ENCODE data around the gene LPCAT2. TPM values are rescaled to one million over a fixed set of nuclear protein-coding genes. Genes with fewer than 3 reads are reported as not detected.
"Not testable (repeated sequence)": the region's sequence is repeated elsewhere in the genome, so short reads cannot be mapped to it uniquely, and the experiment has no call there.

LPCAT2 gene
- polyA plus RNA-seq, 2 donors, result 3.5 to 5.0 TPM

- peaks cover 0 to 2% of the 10 kb centered on the region in 2 donors for H3K4me1 ChIP-seq (ENCODE audit: control insufficient read depth in 2 of 2, insufficient read depth in 2 of 2, low read length in 1 of 2)
- no peaks in the 10 kb centered on the region for H3K9me3 ChIP-seq (ENCODE audit: control insufficient read depth in 2 of 2, insufficient read depth in 1 of 2, low read depth in 1 of 2, low read length in 1 of 2)
- no peak overlapping the region for H3K27ac ChIP-seq (ENCODE audit: low read depth in 2 of 2, low read length in 1 of 2)
Observed at GRCh38 chr16:55597928-55598327, 89.1 kb downstream of the LPCAT2 start.

GRCh38 chr16:55605754-55606336 is 97.0 kb downstream of the LPCAT2 start:
- H3K4me3 ChIP-seq (ENCODE audit: low read depth in 1 of 2, low read length in 2 of 2), result no peak overlapping the region
- H3K27me3 ChIP-seq (ENCODE audit: control insufficient read depth in 1 of 2, insufficient read depth in 2 of 2, low read length in 2 of 2), result no peaks in the 10 kb centered on the region
- whole genome bisulfite sequencing, 2 donors, result 22 to 29% methylated on average over 4 of the region's 4 CpGs
- H3K36me3 ChIP-seq (ENCODE audit: control insufficient read depth in 2 of 2, insufficient read depth in 2 of 2, low read length in 1 of 2), result no peaks in the 10 kb centered on the region
- H3K9me3 ChIP-seq (ENCODE audit: control insufficient read depth in 2 of 2, insufficient read depth in 1 of 2, low read depth in 1 of 2, low read length in 1 of 2), result no peaks in the 10 kb centered on the region
- no peaks in the 10 kb centered on the region for H3K4me1 ChIP-seq (ENCODE audit: control insufficient read depth in 2 of 2, insufficient read depth in 2 of 2, low read length in 1 of 2)
- no peak overlapping the region for H3K27ac ChIP-seq (ENCODE audit: low read depth in 2 of 2, low read length in 1 of 2)

More at GRCh38 chr16:55597928-55598327, 89.1 kb downstream of the LPCAT2 start:
- Histone ChIP-seq H3K27me3 (ENCODE audit: control insufficient read depth in 1 of 2, insufficient read depth in 2 of 2, low read length in 2 of 2) (no peaks in the 10 kb centered on the region), H3K36me3 (ENCODE audit: control insufficient read depth in 2 of 2, insufficient read depth in 2 of 2, low read length in 1 of 2) (no peaks in the 10 kb centered on the region), H3K4me3 (ENCODE audit: low read depth in 1 of 2, low read length in 2 of 2) (no peak overlapping the region)
- WGBS, 2 donors, result 64 to 74% methylated on average over 4 of the region's 4 CpGs

GRCh38 chr16:55613613-55614335 is 104.9 kb downstream of the LPCAT2 start:
- 71 to 73% methylated on average over 6 of the region's 6 CpGs for WGBS, 2 donors
- Histone ChIP-seq H3K27me3 (ENCODE audit: control insufficient read depth in 1 of 2, insufficient read depth in 2 of 2, low read length in 2 of 2) (no peaks in the 10 kb centered on the region), H3K4me3 (ENCODE audit: low read depth in 1 of 2, low read length in 2 of 2) (no peak overlapping the region), H3K36me3 (ENCODE audit: control insufficient read depth in 2 of 2, insufficient read depth in 2 of 2, low read length in 1 of 2) (no peaks in the 10 kb centered on the region), H3K4me1 (ENCODE audit: control insufficient read depth in 2 of 2, insufficient read depth in 2 of 2, low read length in 1 of 2) (no peaks in the 10 kb centered on the region), H3K27ac (ENCODE audit: low read depth in 2 of 2, low read length in 1 of 2) (no peak overlapping the region), H3K9me3 (ENCODE audit: control insufficient read depth in 2 of 2, insufficient read depth in 1 of 2, low read depth in 1 of 2, low read length in 1 of 2) (peaks cover 0 to 5% of the 10 kb centered on the region in 2 donors)

- no peak overlapping the region for H3K27ac ChIP-seq (ENCODE audit: low read depth in 2 of 2, low read length in 1 of 2)
- H3K9me3 ChIP-seq (ENCODE audit: control insufficient read depth in 2 of 2, insufficient read depth in 1 of 2, low read depth in 1 of 2, low read length in 1 of 2), result peaks cover 0 to 5% of the 10 kb centered on the region in 2 donors
- no peaks in the 10 kb centered on the region for H3K27me3 ChIP-seq (ENCODE audit: control insufficient read depth in 1 of 2, insufficient read depth in 2 of 2, low read length in 2 of 2)
- WGBS, 2 donors, result 72 to 77% methylated on average over 3 of the region's 3 CpGs
- H3K4me1 ChIP-seq (ENCODE audit: control insufficient read depth in 2 of 2, insufficient read depth in 2 of 2, low read length in 1 of 2), result no peaks in the 10 kb centered on the region
- H3K36me3 ChIP-seq (ENCODE audit: control insufficient read depth in 2 of 2, insufficient read depth in 2 of 2, low read length in 1 of 2), result no peaks in the 10 kb centered on the region
- no peak overlapping the region for H3K4me3 ChIP-seq (ENCODE audit: low read depth in 1 of 2, low read length in 2 of 2)
Observed at GRCh38 chr16:55615071-55615470, 106.2 kb downstream of the LPCAT2 start.

- H3K27me3 ChIP-seq (ENCODE audit: control insufficient read depth in 1 of 2, insufficient read depth in 2 of 2, low read length in 2 of 2); H3K4me1 ChIP-seq (ENCODE audit: control insufficient read depth in 2 of 2, insufficient read depth in 2 of 2, low read length in 1 of 2); H3K27ac ChIP-seq (ENCODE audit: low read depth in 2 of 2, low read length in 1 of 2); H3K9me3 ChIP-seq (ENCODE audit: control insufficient read depth in 2 of 2, insufficient read depth in 1 of 2, low read depth in 1 of 2, low read length in 1 of 2); H3K36me3 ChIP-seq (ENCODE audit: control insufficient read depth in 2 of 2, insufficient read depth in 2 of 2, low read length in 1 of 2); H3K4me3 ChIP-seq (ENCODE audit: low read depth in 1 of 2, low read length in 2 of 2): not testable (repeated sequence)
- WGBS, 2 donors, result 82 to 84% methylated on average over 11 of the region's 11 CpGs
Observed at GRCh38 chr16:55615670-55616069, 106.8 kb downstream of the LPCAT2 start.

GRCh38 chr16:55621771-55622170 is 112.9 kb downstream of the LPCAT2 start:
- no peak overlapping the region for H3K4me3 ChIP-seq (ENCODE audit: low read depth in 1 of 2, low read length in 2 of 2)
- no peak overlapping the region for H3K27ac ChIP-seq (ENCODE audit: low read depth in 2 of 2, low read length in 1 of 2)
- H3K4me1 ChIP-seq (ENCODE audit: control insufficient read depth in 2 of 2, insufficient read depth in 2 of 2, low read length in 1 of 2), result no peaks in the 10 kb centered on the region
- no peaks in the 10 kb centered on the region for H3K27me3 ChIP-seq (ENCODE audit: control insufficient read depth in 1 of 2, insufficient read depth in 2 of 2, low read length in 2 of 2)
- no peaks in the 10 kb centered on the region for H3K36me3 ChIP-seq (ENCODE audit: control insufficient read depth in 2 of 2, insufficient read depth in 2 of 2, low read length in 1 of 2)
- no peaks in the 10 kb centered on the region for H3K9me3 ChIP-seq (ENCODE audit: control insufficient read depth in 2 of 2, insufficient read depth in 1 of 2, low read depth in 1 of 2, low read length in 1 of 2)

- Histone ChIP-seq H3K27ac (ENCODE audit: low read depth in 2 of 2, low read length in 1 of 2) (no peak overlapping the region), H3K9me3 (ENCODE audit: control insufficient read depth in 2 of 2, insufficient read depth in 1 of 2, low read depth in 1 of 2, low read length in 1 of 2) (no peaks in the 10 kb centered on the region), H3K4me3 (ENCODE audit: low read depth in 1 of 2, low read length in 2 of 2) (no peak overlapping the region), H3K4me1 (ENCODE audit: control insufficient read depth in 2 of 2, insufficient read depth in 2 of 2, low read length in 1 of 2) (no peaks in the 10 kb centered on the region), H3K27me3 (ENCODE audit: control insufficient read depth in 1 of 2, insufficient read depth in 2 of 2, low read length in 2 of 2) (no peaks in the 10 kb centered on the region), H3K36me3 (ENCODE audit: control insufficient read depth in 2 of 2, insufficient read depth in 2 of 2, low read length in 1 of 2) (no peaks in the 10 kb centered on the region)
- 77% methylated on average over 3 of the region's 3 CpGs for WGBS, 2 donors
Observed at GRCh38 chr16:55622272-55622671, 113.4 kb downstream of the LPCAT2 start.

- Histone ChIP-seq H3K4me1 (ENCODE audit: control insufficient read depth in 2 of 2, insufficient read depth in 2 of 2, low read length in 1 of 2) (no peaks in the 10 kb centered on the region), H3K27ac (ENCODE audit: low read depth in 2 of 2, low read length in 1 of 2) (no peak overlapping the region), H3K27me3 (ENCODE audit: control insufficient read depth in 1 of 2, insufficient read depth in 2 of 2, low read length in 2 of 2) (no peaks in the 10 kb centered on the region), H3K36me3 (ENCODE audit: control insufficient read depth in 2 of 2, insufficient read depth in 2 of 2, low read length in 1 of 2) (no peaks in the 10 kb centered on the region), H3K9me3 (ENCODE audit: control insufficient read depth in 2 of 2, insufficient read depth in 1 of 2, low read depth in 1 of 2, low read length in 1 of 2) (no peaks in the 10 kb centered on the region), H3K4me3 (ENCODE audit: low read depth in 1 of 2, low read length in 2 of 2) (no peak overlapping the region)
- 43% methylated on average over 8 of the region's 8 CpGs for WGBS, 2 donors
Observed at GRCh38 chr16:55622930-55623561, 114.2 kb downstream of the LPCAT2 start.

GRCh38 chr16:55623640-55624039 is 114.8 kb downstream of the LPCAT2 start:
- no peak overlapping the region for H3K27ac ChIP-seq (ENCODE audit: low read depth in 2 of 2, low read length in 1 of 2)
- no peaks in the 10 kb centered on the region for H3K27me3 ChIP-seq (ENCODE audit: control insufficient read depth in 1 of 2, insufficient read depth in 2 of 2, low read length in 2 of 2)
- no peak overlapping the region for H3K4me3 ChIP-seq (ENCODE audit: low read depth in 1 of 2, low read length in 2 of 2)
- H3K4me1 ChIP-seq (ENCODE audit: control insufficient read depth in 2 of 2, insufficient read depth in 2 of 2, low read length in 1 of 2), result no peaks in the 10 kb centered on the region
- 75 to 96% methylated on average over 2 of the region's 2 CpGs for WGBS, 2 donors
- no peaks in the 10 kb centered on the region for H3K9me3 ChIP-seq (ENCODE audit: control insufficient read depth in 2 of 2, insufficient read depth in 1 of 2, low read depth in 1 of 2, low read length in 1 of 2)
- no peaks in the 10 kb centered on the region for H3K36me3 ChIP-seq (ENCODE audit: control insufficient read depth in 2 of 2, insufficient read depth in 2 of 2, low read length in 1 of 2)
